PC-3 (cell line): Measurements from ENCODE around the gene FAM187B.

Experiments
- CTCF ChIP-seq: fragments of 300-600 bp; sonication (generic); conservative IDR thresholded peaks from 2 replicates; pipeline ENCODE4 v1.5.1; 2017; ENCODE audit warnings: antibody characterized with exemption, low read depth, mild to moderate bottlenecking, low read length
- EZH2 ChIP-seq: fragments of 300-600 bp; sonication (generic); IDR thresholded peaks from one replicate; pipeline ENCODE4 v1.6.1; 2017; ENCODE audit warnings: antibody characterized with exemption, mild to moderate bottlenecking, low read length; ENCODE audit not compliant: unreplicated experiment
- EZH2phosphoT487 ChIP-seq: fragments of 300-600 bp; sonication (generic); IDR thresholded peaks from 2 replicates; pipeline ENCODE4 v1.6.1; 2018; ENCODE audit warnings: mild to moderate bottlenecking, antibody characterized with exemption, low read length, borderline replicate concordance

GRCh38 chr19:35205733-35206323 is 22.7 kb downstream of the FAM187B start:
- TF ChIP-seq CTCF, result no peak
- no peak for TF ChIP-seq EZH2
- no peak for TF ChIP-seq EZH2phosphoT487
